PC-9 (cell line): Measurements from ENCODE around the gene FUT7. TPM values are rescaled to one million over a fixed set of nuclear protein-coding genes. Genes with fewer than 3 reads are reported as not detected.
A peak's percentile ranks its signal among the peaks of the same experiment; 100 is the strongest.
"Not testable (repeated sequence)": the region's sequence is repeated elsewhere in the genome, so short reads cannot be mapped to it uniquely, and the experiment has no call there.

Experiments used
- BruUV-seq: library from RNA; stranded (reverse); fragments of 400-500 nt; replicated peaks from 2 replicates; lab custom pipeline; 2021; lab: Mats Ljungman, UMichigan
- CTCF ChIA-PET: fragments of 300-600 bp; sonication (Branson Sonifier 250); formaldehyde crosslinking; loops from one replicate; lab custom pipeline; 2022; ENCODE audit warnings: antibody characterized with exemption; lab: Charles Lee
- POLR2A ChIA-PET: fragments of 300-600 bp; sonication (Branson Sonifier 250); formaldehyde crosslinking; loops from one replicate; lab custom pipeline; 2022; ENCODE audit warnings: antibody characterized with exemption; ENCODE audit not compliant: unreplicated experiment; lab: Charles Lee
- DNase-seq, 2 experiments: peaks; one replicate each; pipeline versions ENCODE4 v3.0.0 to v3.0.0-alpha.2; 2015 to 2022; ENCODE audit warnings: mixed read lengths in 1 of 2
- H2AFZ ChIP-seq: fragments of 200-600 bp; sonication (generic); 2 replicates; pipeline ENCODE4 v1.8.1; 2017; ENCODE audit warnings: antibody characterized with exemption
- H3F3A ChIP-seq: fragments of 200-600 bp; sonication (generic); 2 replicates; pipeline ENCODE4 v1.8.1; 2017; ENCODE audit warnings: antibody characterized with exemption, mild to moderate bottlenecking, low read depth; ENCODE audit not compliant: insufficient read depth
- H3K27ac ChIP-seq: fragments of 200-600 bp; sonication (generic); 2 replicates; pipeline ENCODE4 v1.6.1; 2016; ENCODE audit warnings: mixed run types
- H3K27me3 ChIP-seq: fragments of 200-600 bp; sonication (generic); 2 replicates; pipeline ENCODE4 v1.6.1; 2016; ENCODE audit warnings: low read depth, mixed run types; ENCODE audit not compliant: insufficient read depth
- H3K36me3 ChIP-seq: fragments of 200-600 bp; sonication (generic); 2 replicates; pipeline ENCODE4 v1.6.1; 2016; ENCODE audit warnings: low read depth, mixed run types
- H3K4me1 ChIP-seq: fragments of 200-600 bp; sonication (generic); replicated peaks from 2 replicates; pipeline ENCODE4 v1.6.1; 2016; ENCODE audit warnings: mixed run types; ENCODE audit not compliant: insufficient read depth
- H3K4me2 ChIP-seq: fragments of 200-600 bp; sonication (generic); 2 replicates; pipeline ENCODE4 v1.6.1; 2017; ENCODE audit warnings: mixed run types
- H3K4me3 ChIP-seq: fragments of 200-600 bp; sonication (generic); 2 replicates; pipeline ENCODE4 v1.6.1; 2016; ENCODE audit warnings: mixed run types
- H3K79me2 ChIP-seq: fragments of 200-600 bp; sonication (generic); 2 replicates; pipeline ENCODE4 v1.6.1; 2017; ENCODE audit warnings: low read depth, mixed run types
- H3K9me2 ChIP-seq: fragments of 200-600 bp; sonication (generic); 2 replicates; pipeline ENCODE4 v1.8.1; 2017; ENCODE audit warnings: mild to moderate bottlenecking; ENCODE audit not compliant: insufficient read depth
- H3K9me3 ChIP-seq: fragments of 200-600 bp; sonication (generic); 2 replicates; pipeline ENCODE4 v1.8.1; 2016; ENCODE audit warnings: low read depth; ENCODE audit not compliant: insufficient read depth
- H4K20me1 ChIP-seq: fragments of 200-600 bp; sonication (generic); 2 replicates; pipeline ENCODE4 v1.8.1; 2017; ENCODE audit not compliant: insufficient read depth
- EZH2 ChIP-seq: fragments of 200-600 bp; sonication (generic); IDR thresholded peaks from 2 replicates; pipeline ENCODE4 v1.8.0; 2017; ENCODE audit warnings: antibody characterized with exemption, low read depth
- intact Hi-C: fragments of 100-400 bp; cut with micrococcal nuclease; formaldehyde crosslinking; loops from one replicate; pipeline ENCODE4 v1.10.0; 2022; ENCODE audit not compliant: unreplicated experiment
- total RNA-seq: library from RNA; stranded (reverse); gene quantifications from 2 replicates; pipeline ENCODE4 v1.2.3, GENCODE V29; 2021
- TF ChIP-seq, protein P1 (sequence below): fragments of 200-600 bp; sonication (generic); conservative IDR thresholded peaks from 2 replicates; pipeline ENCODE4 v1.6.1; 2017; ENCODE audit warnings: mixed run types, antibody characterized with exemption, mild to moderate bottlenecking, moderate library complexity

Gene FUT7
- total RNA-seq, 1 experiment from 2014 or later: not detected

DNA sequence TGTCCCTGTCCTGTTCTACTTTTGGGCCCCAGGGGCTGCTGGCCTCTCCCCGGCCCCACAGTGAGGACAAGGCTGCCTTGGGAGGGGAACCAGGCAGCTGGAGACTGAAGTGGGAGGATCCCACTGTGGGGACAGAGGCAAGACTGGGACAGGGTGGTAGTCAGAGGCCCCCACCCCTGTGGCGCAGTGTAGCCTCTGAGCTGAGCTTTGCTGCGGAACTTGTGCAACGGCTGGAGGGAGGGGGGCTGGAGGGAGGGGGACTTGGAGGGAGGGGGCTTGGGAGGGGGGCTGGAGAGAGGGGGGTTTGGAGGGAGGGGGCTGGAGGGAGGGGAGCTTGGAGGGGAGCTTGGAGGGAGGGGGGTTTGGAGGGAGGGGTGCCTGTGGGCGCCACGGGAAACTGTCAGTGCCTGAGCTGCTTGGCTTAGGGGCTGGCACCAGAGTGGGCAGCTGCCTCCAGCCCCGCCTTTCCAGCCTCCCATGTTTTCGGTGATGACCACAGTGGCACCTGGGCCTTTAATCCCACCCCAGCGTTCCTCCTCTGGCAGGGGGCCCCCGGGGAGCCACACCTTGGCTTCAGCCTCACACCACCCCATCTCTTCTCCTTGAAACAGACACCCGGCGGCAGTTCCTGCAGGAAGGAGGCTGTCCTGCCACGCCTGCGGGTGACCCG is 2.3 kb upstream of the FUT7 start:
- BruUV-seq: no TSS peak
- H3K4me3 ChIP-seq: peak overlapping the region; percentile 29; the same call in 1 of the 2 replicates
- no peaks in the 10 kb centered on the region for H3K79me2 ChIP-seq

DNA sequence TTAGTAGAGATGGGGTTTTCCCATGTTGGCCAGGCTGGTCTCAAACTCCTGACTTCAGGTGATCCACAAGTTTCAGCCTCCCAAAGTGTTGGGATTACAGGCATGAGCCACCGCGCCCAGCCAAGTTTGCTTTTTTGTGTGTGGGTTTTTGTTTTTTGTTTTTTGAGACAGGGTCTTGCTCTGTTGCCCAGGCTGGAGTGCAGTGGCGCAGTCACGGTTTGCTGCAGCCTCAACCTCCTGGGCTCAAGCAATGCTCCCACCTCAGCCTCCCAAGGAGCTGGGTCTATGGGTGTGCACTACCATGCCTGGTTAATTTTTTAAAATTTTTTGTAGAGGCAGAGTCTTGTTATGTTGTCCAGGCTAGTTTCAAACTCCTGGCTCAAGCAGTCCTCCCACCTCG is 1.6 kb upstream of the FUT7 start:
- H4K20me1 ChIP-seq, BruUV-seq, H3K9me2 ChIP-seq, H3K27me3 ChIP-seq, intact Hi-C loops, H3K79me2 ChIP-seq, H3K4me3 ChIP-seq, H3K9me3 ChIP-seq, H3K27ac ChIP-seq, DNase-seq, H3K36me3 ChIP-seq, H2AFZ ChIP-seq, POLR2A ChIA-PET, H3K4me2 ChIP-seq: not testable (repeated sequence)
- H3F3A ChIP-seq: peaks cover 27% of the 10 kb centered on the region; the same call in 1 of the 2 replicates
- H3K4me1 ChIP-seq: peaks cover 16% of the 10 kb centered on the region
- CTCF ChIA-PET: interaction anchor here (1.0 kb wide), 1 partner anchor 86 kb away, joined by 5 read pairs; no protein-coding TSS in a partner anchor

More for the DNA sequence above, 2.3 kb upstream of the FUT7 start:
- no peaks in the 10 kb centered on the region for H3K36me3 ChIP-seq
- peak overlapping the region; percentile 74 for H3K4me2 ChIP-seq
- POLR2A ChIA-PET: interaction anchor here (0.6 to 1.1 kb wide), 4 partner anchors 40 to 244 kb away, joined by 4 to 11 read pairs (median 6); partner anchors contain the start of gene TUBB4B
- peak in 1 of 2 experiments; percentile 60 for DNase-seq
- peaks cover 9% of the 10 kb centered on the region for H3K4me1 ChIP-seq
- no peaks in the 10 kb centered on the region for H3K9me3 ChIP-seq
- H2AFZ ChIP-seq: no peak overlapping the region
- H3F3A ChIP-seq: peaks cover 27% of the 10 kb centered on the region; the same call in 1 of the 2 replicates
- TF ChIP-seq, protein P1, sequence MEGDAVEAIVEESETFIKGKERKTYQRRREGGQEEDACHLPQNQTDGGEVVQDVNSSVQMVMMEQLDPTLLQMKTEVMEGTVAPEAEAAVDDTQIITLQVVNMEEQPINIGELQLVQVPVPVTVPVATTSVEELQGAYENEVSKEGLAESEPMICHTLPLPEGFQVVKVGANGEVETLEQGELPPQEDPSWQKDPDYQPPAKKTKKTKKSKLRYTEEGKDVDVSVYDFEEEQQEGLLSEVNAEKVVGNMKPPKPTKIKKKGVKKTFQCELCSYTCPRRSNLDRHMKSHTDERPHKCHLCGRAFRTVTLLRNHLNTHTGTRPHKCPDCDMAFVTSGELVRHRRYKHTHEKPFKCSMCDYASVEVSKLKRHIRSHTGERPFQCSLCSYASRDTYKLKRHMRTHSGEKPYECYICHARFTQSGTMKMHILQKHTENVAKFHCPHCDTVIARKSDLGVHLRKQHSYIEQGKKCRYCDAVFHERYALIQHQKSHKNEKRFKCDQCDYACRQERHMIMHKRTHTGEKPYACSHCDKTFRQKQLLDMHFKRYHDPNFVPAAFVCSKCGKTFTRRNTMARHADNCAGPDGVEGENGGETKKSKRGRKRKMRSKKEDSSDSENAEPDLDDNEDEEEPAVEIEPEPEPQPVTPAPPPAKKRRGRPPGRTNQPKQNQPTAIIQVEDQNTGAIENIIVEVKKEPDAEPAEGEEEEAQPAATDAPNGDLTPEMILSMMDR: no peak
- TF ChIP-seq EZH2: no peak
- no peak overlapping the region for H3K27ac ChIP-seq
- intact Hi-C loops: no loop called here
- CTCF ChIA-PET: interaction anchor here (0.6 to 1.8 kb wide), 6 partner anchors 13 to 262 kb away, joined by 3 to 46 read pairs (median 5); no protein-coding TSS in a partner anchor
- no peaks in the 10 kb centered on the region for H3K27me3 ChIP-seq
- H4K20me1 ChIP-seq: 0 out of 2 replicates have a peak, but pooled peaks cover 4% of the 10 kb centered on the region
- H3K9me2 ChIP-seq: no peaks in the 10 kb centered on the region

GRCh38 chr9:137032858-137033257 is 970 bp upstream of the FUT7 start:
- CTCF ChIA-PET: no interaction called here
- no peak overlapping the region for H3K4me3 ChIP-seq
- no peak overlapping the region for H3K4me2 ChIP-seq
- no peak overlapping the region for H3K27ac ChIP-seq
- H3K27me3 ChIP-seq: no peaks in the 10 kb centered on the region
- POLR2A ChIA-PET: no interaction called here
- no peak overlapping the region for H2AFZ ChIP-seq
- 0 out of 2 replicates have a peak, but pooled peaks cover 4% of the 10 kb centered on the region for H4K20me1 ChIP-seq
- no peaks in the 10 kb centered on the region for H3K9me2 ChIP-seq
- H3K79me2 ChIP-seq: no peaks in the 10 kb centered on the region
- no peaks in the 10 kb centered on the region for H3K36me3 ChIP-seq
- no peak for DNase-seq
- peaks cover 17% of the 10 kb centered on the region for H3K4me1 ChIP-seq
- no peaks in the 10 kb centered on the region for H3K9me3 ChIP-seq
- BruUV-seq: no TSS peak
- intact Hi-C loops: no loop called here
- TF ChIP-seq, protein P1: no peak
- no peak for TF ChIP-seq EZH2
- peaks cover 27% of the 10 kb centered on the region; the same call in 1 of the 2 replicates for H3F3A ChIP-seq
